Transverse colon (tissue), 3 donors: ENCODE data around the gene NT5C2.

Source experiments
- POLR2A ChIP-seq: fragments of 450-650 bp; IDR thresholded peaks from one replicate; pipeline ENCODE4 v1.6.1; 2016; ENCODE audit warnings: antibody characterized with exemption, mild to moderate bottlenecking, moderate library complexity
- POLR2AphosphoS5 ChIP-seq, 3 donors: sonication (generic); formaldehyde crosslinking; IDR thresholded peaks; one replicate each; pipeline ENCODE4 v1.6.1; 2016; ENCODE audit warnings: antibody characterized with exemption in 3 of 3

GRCh38 chr10:103141950-103142349, 51.1 kb downstream of the NT5C2 start:
- TF ChIP-seq POLR2A = no peak
- no peak for TF ChIP-seq POLR2AphosphoS5 (IDR thresholded peaks at IDR 0.05)
